Body of pancreas (tissue), 4 donors: ENCODE measurements around the gene RAB26. TPM values are rescaled to one million over a fixed set of nuclear protein-coding genes. Genes with fewer than 3 reads are reported as not detected.

Experiments used
- ATAC-seq: fragments of 150-250 bp; one replicate; pipeline ENCODE4 v1.9.1; 2016
- DNase-seq, 4 donors: peaks; one replicate each; pipeline ENCODE4 v3.0.0-alpha.2; 2019
- H3K27ac ChIP-seq, 4 donors: fragments of 200-600 bp; sonication (generic); 1 replicate in 3 of 4; 2 replicates in 1 of 4; pipeline versions ENCODE4 v1.5.1 to v1.6.1; 2016 to 2019; ENCODE audit warnings: mild to moderate bottlenecking in 1 of 4, mixed read lengths in 1 of 4, moderate library complexity in 1 of 4
- H3K27me3 ChIP-seq, 2 donors: fragments of 200-600 bp; sonication (generic); one replicate each; pipeline ENCODE4 v1.6.0; 2016; ENCODE audit warnings: mild to moderate bottlenecking in 1 of 2
- H3K36me3 ChIP-seq, 2 donors: fragments of 200-600 bp; sonication (generic); replicated peaks in 1 of 2; 2 replicates each; pipeline ENCODE4 v1.5.1; 2016; ENCODE audit warnings: low read depth in 2 of 2; ENCODE audit not compliant: insufficient read depth in 1 of 2
- H3K4me1 ChIP-seq: fragments of 200-600 bp; sonication (generic); one replicate; pipeline ENCODE4 v1.6.0; 2016
- H3K4me3 ChIP-seq, 2 donors: fragments of 200-600 bp; sonication (generic); 1 replicate in 1 of 2; 2 replicates in 1 of 2; pipeline ENCODE4 v1.5.1; 2016 to 2019
- H3K9me3 ChIP-seq, 3 donors: fragments of 200-600 bp; sonication (generic); 1 replicate in 2 of 3; 2 replicates in 1 of 3; pipeline ENCODE4 v1.5.1; 2016
- CTCF ChIP-seq, 7 experiments: fragments of 450-650 bp in 4 of 7; fragments of 200-600 bp in 3 of 7; sonication (generic) in 3 of 7; IDR thresholded peaks; one replicate each; pipeline ENCODE4 v1.5.1; 2016 to 2019; ENCODE audit warnings: antibody characterized with exemption in 7 of 7
- POLR2A ChIP-seq, 3 donors: fragments of 450-650 bp; IDR thresholded peaks; one replicate each; pipeline ENCODE4 v1.6.1; 2016; ENCODE audit warnings: antibody characterized with exemption in 3 of 3, mild to moderate bottlenecking in 2 of 3
- WGBS, 2 donors: methylation state at CpG; one replicate each; pipeline ENCODE4 v1.1.5; 2017; 5-methylcytosine and 5-hydroxymethylcytosine counted together
- intact Hi-C: fragments of 100-400 bp; cut with DNase I; formaldehyde crosslinking; loops from one replicate; pipeline ENCODE4 v1.15.1; 2023
- total RNA-seq, 2 donors: library from RNA; depleted of rRNA; stranded (reverse); fragments of >200 nt; gene quantifications; one replicate each; pipeline ENCODE4 v1.1.0, GENCODE V29; 2016

RAB26 gene
- total RNA-seq, 2 donors from 2014 or later, result 25.4 to 28.8 TPM

- no peak for ATAC-seq
- 92 to 93% methylated on average over 17 to 28 of the region's 28 CpGs for WGBS, 2 donors
- TF ChIP-seq POLR2A (IDR thresholded peaks at IDR 0.05), result no peak
- H3K27me3 ChIP-seq, result no peaks in the 10 kb centered on the region
- intact Hi-C loops, result no loop called here
- no peak for DNase-seq
- no peaks in the 10 kb centered on the region for H3K4me1 ChIP-seq
- H3K9me3 ChIP-seq, result no peaks in the 10 kb centered on the region
- no peak overlapping the region for H3K4me3 ChIP-seq
- no peak overlapping the region for H3K27ac ChIP-seq
- peaks cover 10 to 27% of the 10 kb centered on the region in 2 donors for H3K36me3 ChIP-seq
Measured at GRCh38 chr16:2171601-2172178, 23.3 kb downstream of the RAB26 start.

GRCh38 chr16:2172688-2173335 is 24.4 kb downstream of the RAB26 start:
- 95 to 96% methylated on average over 10 to 29 of the region's 29 CpGs for WGBS, 2 donors
- H3K4me3 ChIP-seq, result no peak overlapping the region
- ATAC-seq, result no peak
- H3K27me3 ChIP-seq, result no peaks in the 10 kb centered on the region
- no peak for DNase-seq
- intact Hi-C loops, result no loop called here
- H3K36me3 ChIP-seq, result peaks cover 10 to 27% of the 10 kb centered on the region in 2 donors
- no peaks in the 10 kb centered on the region for H3K4me1 ChIP-seq
- TF ChIP-seq POLR2A (IDR thresholded peaks at IDR 0.05) (no peak), CTCF (IDR thresholded peaks at IDR 0.05) (no peak)
- no peaks in the 10 kb centered on the region for H3K9me3 ChIP-seq
- no peak overlapping the region for H3K27ac ChIP-seq

- H3K36me3 ChIP-seq, result peaks cover 10 to 23% of the 10 kb centered on the region in 2 donors
- no peak overlapping the region for H3K4me3 ChIP-seq
- intact Hi-C loops, result no loop called here
- no peaks in the 10 kb centered on the region for H3K9me3 ChIP-seq
- no peak for TF ChIP-seq POLR2A (IDR thresholded peaks at IDR 0.05)
- no peak for TF ChIP-seq CTCF (IDR thresholded peaks at IDR 0.05)
- no peaks in the 10 kb centered on the region for H3K27me3 ChIP-seq
- no peak overlapping the region for H3K27ac ChIP-seq
- no peaks in the 10 kb centered on the region for H3K4me1 ChIP-seq
- ATAC-seq, result no peak
- WGBS, 2 donors, result 90 to 93% methylated on average over 13 to 14 of the region's 14 CpGs
- DNase-seq, result no peak
Measured at GRCh38 chr16:2173366-2173765, 24.9 kb downstream of the RAB26 start.

GRCh38 chr16:2173916-2174315 is 25.5 kb downstream of the RAB26 start:
- no peaks in the 10 kb centered on the region for H3K9me3 ChIP-seq
- DNase-seq, result no peak
- peaks cover 10 to 23% of the 10 kb centered on the region in 2 donors for H3K36me3 ChIP-seq
- intact Hi-C loops, result no loop called here
- TF ChIP-seq CTCF (IDR thresholded peaks at IDR 0.05) (no peak), POLR2A (IDR thresholded peaks at IDR 0.05) (no peak)
- H3K4me1 ChIP-seq, result no peaks in the 10 kb centered on the region
- no peak overlapping the region for H3K27ac ChIP-seq
- no peak for ATAC-seq
- 92 to 93% methylated on average over 3 to 4 of the region's 4 CpGs for WGBS, 2 donors
- no peaks in the 10 kb centered on the region for H3K27me3 ChIP-seq
- no peak overlapping the region for H3K4me3 ChIP-seq

GRCh38 chr16:2174396-2175131 is 26.1 kb downstream of the RAB26 start:
- WGBS, 2 donors, result 91 to 92% methylated on average over 11 to 20 of the region's 21 CpGs
- intact Hi-C loops, result no loop called here
- Histone ChIP-seq H3K36me3 (peaks cover 10 to 23% of the 10 kb centered on the region in 2 donors), H3K4me1 (no peaks in the 10 kb centered on the region), H3K27me3 (no peaks in the 10 kb centered on the region), H3K27ac (no peak overlapping the region), H3K4me3 (no peak overlapping the region), H3K9me3 (no peaks in the 10 kb centered on the region)
- no peak for DNase-seq
- TF ChIP-seq POLR2A (IDR thresholded peaks at IDR 0.05) (no peak), CTCF (IDR thresholded peaks at IDR 0.05) (no peak)
- no peak for ATAC-seq
